Measurements from ENCODE around the gene MOG. TPM values are rescaled to one million over a fixed set of nuclear protein-coding genes. Genes with fewer than 3 reads are reported as not detected.

MOG gene
- total RNA-seq, 1 experiment from 2014 or later: 0.55 TPM

DNA sequence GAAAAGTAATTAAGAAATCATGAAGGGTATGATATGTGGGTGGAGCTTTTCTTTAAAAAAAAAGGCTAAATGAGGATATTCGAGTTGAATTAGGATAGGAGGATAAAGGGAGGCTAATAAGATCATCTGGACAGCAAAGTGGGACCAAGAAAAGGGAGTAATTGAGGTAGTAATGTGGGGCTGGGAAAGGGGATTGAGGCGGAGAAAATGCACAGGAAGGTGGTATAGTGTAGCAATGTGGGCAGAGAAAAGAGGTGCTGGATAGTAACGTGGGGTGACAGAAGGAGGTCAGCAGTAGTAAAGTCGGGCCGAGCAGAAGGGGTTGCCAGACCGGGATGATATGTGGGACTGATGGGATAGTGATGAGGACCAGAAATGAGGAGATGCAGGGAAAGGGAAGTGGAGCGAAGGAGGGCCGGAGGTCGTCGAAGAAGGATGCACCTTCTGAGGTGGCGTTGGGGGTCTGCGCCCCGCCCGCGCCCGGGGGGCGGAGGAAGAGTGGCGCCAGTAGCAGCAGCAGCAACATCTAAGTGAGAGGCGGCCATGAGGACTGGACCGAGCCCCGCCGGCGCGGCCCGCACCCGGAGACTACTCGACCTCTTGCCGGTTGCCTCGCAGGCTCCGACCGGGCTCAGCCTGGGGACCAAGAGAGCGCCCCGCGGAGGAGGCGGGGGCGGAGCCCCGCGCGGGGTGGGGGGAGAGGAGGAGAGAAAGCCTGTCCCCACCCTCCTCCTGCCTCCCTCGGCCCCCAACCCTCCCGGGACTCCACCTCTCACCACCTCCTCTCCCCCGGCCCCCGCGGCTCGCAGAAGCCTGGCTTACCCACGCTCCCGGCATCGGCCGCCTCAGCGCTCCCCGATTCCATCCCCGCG, 24.8 kb upstream of the MOG start:
- peak overlapping the region; percentile 87 for H3K4me3 Mint-ChIP-seq
- ATAC-seq (peak; percentile 5), DNase-seq (ENCODE audit: low spot score) (peak; percentile 71)
- H3K4me1 Mint-ChIP-seq: peaks cover 63% of the 10 kb centered on the region
- H3K36me3 Mint-ChIP-seq: no peaks in the 10 kb centered on the region
- CTCF ChIA-PET: interaction anchor here (1.2 to 4.4 kb wide), 10 partner anchors 8 to 65 kb away, joined by 3 to 43 read pairs (median 10); no protein-coding TSS in a partner anchor
- 0 out of 2 replicates have a peak, but pooled peaks have one; percentile 37 for TF ChIP-seq FOXP1 (CRISPR knock-in tag; IDR thresholded peaks at IDR 0.05; ENCODE audit: borderline replicate concordance)
- no peak for TF ChIP-seq ELF4 (CRISPR knock-in tag; IDR thresholded peaks at IDR 0.05; ENCODE audit: low read depth)
- TF ChIP-seq, protein P1, sequence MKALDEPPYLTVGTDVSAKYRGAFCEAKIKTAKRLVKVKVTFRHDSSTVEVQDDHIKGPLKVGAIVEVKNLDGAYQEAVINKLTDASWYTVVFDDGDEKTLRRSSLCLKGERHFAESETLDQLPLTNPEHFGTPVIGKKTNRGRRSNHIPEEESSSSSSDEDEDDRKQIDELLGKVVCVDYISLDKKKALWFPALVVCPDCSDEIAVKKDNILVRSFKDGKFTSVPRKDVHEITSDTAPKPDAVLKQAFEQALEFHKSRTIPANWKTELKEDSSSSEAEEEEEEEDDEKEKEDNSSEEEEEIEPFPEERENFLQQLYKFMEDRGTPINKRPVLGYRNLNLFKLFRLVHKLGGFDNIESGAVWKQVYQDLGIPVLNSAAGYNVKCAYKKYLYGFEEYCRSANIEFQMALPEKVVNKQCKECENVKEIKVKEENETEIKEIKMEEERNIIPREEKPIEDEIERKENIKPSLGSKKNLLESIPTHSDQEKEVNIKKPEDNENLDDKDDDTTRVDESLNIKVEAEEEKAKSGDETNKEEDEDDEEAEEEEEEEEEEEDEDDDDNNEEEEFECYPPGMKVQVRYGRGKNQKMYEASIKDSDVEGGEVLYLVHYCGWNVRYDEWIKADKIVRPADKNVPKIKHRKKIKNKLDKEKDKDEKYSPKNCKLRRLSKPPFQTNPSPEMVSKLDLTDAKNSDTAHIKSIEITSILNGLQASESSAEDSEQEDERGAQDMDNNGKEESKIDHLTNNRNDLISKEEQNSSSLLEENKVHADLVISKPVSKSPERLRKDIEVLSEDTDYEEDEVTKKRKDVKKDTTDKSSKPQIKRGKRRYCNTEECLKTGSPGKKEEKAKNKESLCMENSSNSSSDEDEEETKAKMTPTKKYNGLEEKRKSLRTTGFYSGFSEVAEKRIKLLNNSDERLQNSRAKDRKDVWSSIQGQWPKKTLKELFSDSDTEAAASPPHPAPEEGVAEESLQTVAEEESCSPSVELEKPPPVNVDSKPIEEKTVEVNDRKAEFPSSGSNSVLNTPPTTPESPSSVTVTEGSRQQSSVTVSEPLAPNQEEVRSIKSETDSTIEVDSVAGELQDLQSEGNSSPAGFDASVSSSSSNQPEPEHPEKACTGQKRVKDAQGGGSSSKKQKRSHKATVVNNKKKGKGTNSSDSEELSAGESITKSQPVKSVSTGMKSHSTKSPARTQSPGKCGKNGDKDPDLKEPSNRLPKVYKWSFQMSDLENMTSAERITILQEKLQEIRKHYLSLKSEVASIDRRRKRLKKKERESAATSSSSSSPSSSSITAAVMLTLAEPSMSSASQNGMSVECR (CRISPR knock-in tag; IDR thresholded peaks at IDR 0.05; ENCODE audit: borderline replicate concordance): 0 out of 2 replicates have a peak, but pooled peaks have one; percentile 16
- TF ChIP-seq, protein P2, sequence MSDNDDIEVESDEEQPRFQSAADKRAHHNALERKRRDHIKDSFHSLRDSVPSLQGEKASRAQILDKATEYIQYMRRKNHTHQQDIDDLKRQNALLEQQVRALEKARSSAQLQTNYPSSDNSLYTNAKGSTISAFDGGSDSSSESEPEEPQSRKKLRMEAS (CRISPR knock-in tag; IDR thresholded peaks at IDR 0.05): peak; percentile 23; the same call in 1 of the 2 replicates
- 0 out of 2 replicates have a peak, but pooled peaks have one; percentile 35 for TF ChIP-seq SMAD3 (CRISPR knock-in tag; IDR thresholded peaks at IDR 0.05; ENCODE audit: borderline replicate concordance)
- H3K27me3 Mint-ChIP-seq (ENCODE audit: low read depth): no peaks in the 10 kb centered on the region
- peak overlapping the region; percentile 73 for H3K27ac Mint-ChIP-seq
- no peaks in the 10 kb centered on the region for H3K9me3 Mint-ChIP-seq
- POLR2A ChIA-PET: interaction anchor here (0.6 to 1.8 kb wide), 6 partner anchors 8 to 434 kb away, joined by 3 to 9 read pairs (median 6); no protein-coding TSS in a partner anchor

DNA sequence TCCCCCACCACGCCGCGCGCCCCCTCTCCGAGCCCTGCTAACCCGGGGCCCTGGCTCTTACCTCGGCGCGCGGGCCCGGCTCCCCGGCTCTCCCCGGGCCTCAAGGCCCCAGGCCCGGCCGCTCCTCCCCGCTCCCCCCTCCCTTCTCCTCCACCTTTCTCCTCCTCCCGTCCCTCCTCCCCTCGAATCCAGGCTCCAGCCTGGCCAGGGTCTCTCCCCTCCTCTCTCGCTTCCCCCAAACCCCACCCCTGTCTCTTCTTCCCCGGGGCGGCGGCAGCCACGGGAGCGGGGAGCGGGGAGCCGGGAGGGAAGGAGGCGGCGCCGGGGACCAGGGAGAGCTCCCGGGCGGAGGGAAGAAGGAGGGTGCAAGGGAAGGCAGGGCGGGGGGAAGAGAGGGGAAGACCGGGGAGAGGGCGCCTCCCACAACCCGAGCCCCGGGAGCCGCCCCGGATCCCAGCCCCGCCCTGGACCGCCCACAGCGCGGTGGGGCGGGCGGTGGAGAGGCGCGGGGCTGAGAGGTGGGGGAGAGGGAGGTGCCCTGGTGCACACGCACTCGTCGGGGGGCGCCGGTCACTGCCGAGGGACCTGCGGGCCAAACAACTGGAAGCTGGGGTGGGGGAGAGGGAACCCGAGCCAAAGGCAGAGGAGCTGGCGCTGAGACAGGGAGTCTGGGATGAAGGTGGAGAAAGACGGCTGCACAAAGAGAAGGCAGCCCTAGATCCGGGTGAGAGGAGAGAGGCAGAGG, 23.9 kb upstream of the MOG start, which contains the start of gene GABBR1:
Gene GABBR1, minus strand, starts transcription at position 395 of the 745 bp plus-strand sequence. CDS start 798 bp downstream, outside the sequence.
- peak; percentile 51 for ATAC-seq
- peaks cover 63% of the 10 kb centered on the region for H3K4me1 Mint-ChIP-seq
- H3K9me3 Mint-ChIP-seq: no peaks in the 10 kb centered on the region
- H3K36me3 Mint-ChIP-seq: no peaks in the 10 kb centered on the region
- H3K27me3 Mint-ChIP-seq (ENCODE audit: low read depth): no peaks in the 10 kb centered on the region
- peak within 1 kb of the TSS; percentile 79 for H3K27ac Mint-ChIP-seq
- ChIA-PET POLR2A (interaction anchor here (0.6 to 1.8 kb wide), 8 partner anchors 9 to 433 kb away, joined by 3 to 16 read pairs (median 6); no protein-coding TSS in a partner anchor), CTCF (interaction anchor here (1.1 to 2.2 kb wide), 12 partner anchors 9 to 105 kb away, joined by 3 to 43 read pairs (median 4); no protein-coding TSS in a partner anchor)
- H3K4me3 Mint-ChIP-seq: peak within 1 kb of the TSS; percentile 87
- peak; percentile 90 for DNase-seq (ENCODE audit: low spot score)
- no peak for TF ChIP-seq NFATC4 (CRISPR knock-in tag; IDR thresholded peaks at IDR 0.05)
- TF ChIP-seq, protein P3, sequence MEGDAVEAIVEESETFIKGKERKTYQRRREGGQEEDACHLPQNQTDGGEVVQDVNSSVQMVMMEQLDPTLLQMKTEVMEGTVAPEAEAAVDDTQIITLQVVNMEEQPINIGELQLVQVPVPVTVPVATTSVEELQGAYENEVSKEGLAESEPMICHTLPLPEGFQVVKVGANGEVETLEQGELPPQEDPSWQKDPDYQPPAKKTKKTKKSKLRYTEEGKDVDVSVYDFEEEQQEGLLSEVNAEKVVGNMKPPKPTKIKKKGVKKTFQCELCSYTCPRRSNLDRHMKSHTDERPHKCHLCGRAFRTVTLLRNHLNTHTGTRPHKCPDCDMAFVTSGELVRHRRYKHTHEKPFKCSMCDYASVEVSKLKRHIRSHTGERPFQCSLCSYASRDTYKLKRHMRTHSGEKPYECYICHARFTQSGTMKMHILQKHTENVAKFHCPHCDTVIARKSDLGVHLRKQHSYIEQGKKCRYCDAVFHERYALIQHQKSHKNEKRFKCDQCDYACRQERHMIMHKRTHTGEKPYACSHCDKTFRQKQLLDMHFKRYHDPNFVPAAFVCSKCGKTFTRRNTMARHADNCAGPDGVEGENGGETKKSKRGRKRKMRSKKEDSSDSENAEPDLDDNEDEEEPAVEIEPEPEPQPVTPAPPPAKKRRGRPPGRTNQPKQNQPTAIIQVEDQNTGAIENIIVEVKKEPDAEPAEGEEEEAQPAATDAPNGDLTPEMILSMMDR (IDR thresholded peaks at IDR 0.05): no peak
- TF ChIP-seq, protein P4, sequence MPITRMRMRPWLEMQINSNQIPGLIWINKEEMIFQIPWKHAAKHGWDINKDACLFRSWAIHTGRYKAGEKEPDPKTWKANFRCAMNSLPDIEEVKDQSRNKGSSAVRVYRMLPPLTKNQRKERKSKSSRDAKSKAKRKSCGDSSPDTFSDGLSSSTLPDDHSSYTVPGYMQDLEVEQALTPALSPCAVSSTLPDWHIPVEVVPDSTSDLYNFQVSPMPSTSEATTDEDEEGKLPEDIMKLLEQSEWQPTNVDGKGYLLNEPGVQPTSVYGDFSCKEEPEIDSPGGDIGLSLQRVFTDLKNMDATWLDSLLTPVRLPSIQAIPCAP (CRISPR knock-in tag; IDR thresholded peaks at IDR 0.05): no peak
- no peak for TF ChIP-seq JAZF1 (CRISPR knock-in tag; IDR thresholded peaks at IDR 0.05)
- TF ChIP-seq, protein P5, sequence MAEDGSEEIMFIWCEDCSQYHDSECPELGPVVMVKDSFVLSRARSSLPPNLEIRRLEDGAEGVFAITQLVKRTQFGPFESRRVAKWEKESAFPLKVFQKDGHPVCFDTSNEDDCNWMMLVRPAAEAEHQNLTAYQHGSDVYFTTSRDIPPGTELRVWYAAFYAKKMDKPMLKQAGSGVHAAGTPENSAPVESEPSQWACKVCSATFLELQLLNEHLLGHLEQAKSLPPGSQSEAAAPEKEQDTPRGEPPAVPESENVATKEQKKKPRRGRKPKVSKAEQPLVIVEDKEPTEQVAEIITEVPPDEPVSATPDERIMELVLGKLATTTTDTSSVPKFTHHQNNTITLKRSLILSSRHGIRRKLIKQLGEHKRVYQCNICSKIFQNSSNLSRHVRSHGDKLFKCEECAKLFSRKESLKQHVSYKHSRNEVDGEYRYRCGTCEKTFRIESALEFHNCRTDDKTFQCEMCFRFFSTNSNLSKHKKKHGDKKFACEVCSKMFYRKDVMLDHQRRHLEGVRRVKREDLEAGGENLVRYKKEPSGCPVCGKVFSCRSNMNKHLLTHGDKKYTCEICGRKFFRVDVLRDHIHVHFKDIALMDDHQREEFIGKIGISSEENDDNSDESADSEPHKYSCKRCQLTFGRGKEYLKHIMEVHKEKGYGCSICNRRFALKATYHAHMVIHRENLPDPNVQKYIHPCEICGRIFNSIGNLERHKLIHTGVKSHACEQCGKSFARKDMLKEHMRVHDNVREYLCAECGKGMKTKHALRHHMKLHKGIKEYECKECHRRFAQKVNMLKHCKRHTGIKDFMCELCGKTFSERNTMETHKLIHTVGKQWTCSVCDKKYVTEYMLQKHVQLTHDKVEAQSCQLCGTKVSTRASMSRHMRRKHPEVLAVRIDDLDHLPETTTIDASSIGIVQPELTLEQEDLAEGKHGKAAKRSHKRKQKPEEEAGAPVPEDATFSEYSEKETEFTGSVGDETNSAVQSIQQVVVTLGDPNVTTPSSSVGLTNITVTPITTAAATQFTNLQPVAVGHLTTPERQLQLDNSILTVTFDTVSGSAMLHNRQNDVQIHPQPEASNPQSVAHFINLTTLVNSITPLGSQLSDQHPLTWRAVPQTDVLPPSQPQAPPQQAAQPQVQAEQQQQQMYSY (CRISPR knock-in tag; IDR thresholded peaks at IDR 0.05): peak; percentile 51
- TF ChIP-seq KAT7 (CRISPR knock-in tag; IDR thresholded peaks at IDR 0.05; ENCODE audit: borderline replicate concordance): no peak
- no peak for TF ChIP-seq AR (CRISPR knock-in tag; IDR thresholded peaks at IDR 0.05)
- TF ChIP-seq SOX15 (CRISPR knock-in tag; IDR thresholded peaks at IDR 0.05): no peak
- 0 out of 2 replicates have a peak, but pooled peaks have one; percentile 56 for TF ChIP-seq TP53 (CRISPR knock-in tag; IDR thresholded peaks at IDR 0.05)
- no peak for TF ChIP-seq RELA (CRISPR knock-in tag; IDR thresholded peaks at IDR 0.05; ENCODE audit: borderline replicate concordance)
- no peak for TF ChIP-seq GTF2I (CRISPR knock-in tag; conservative IDR thresholded peaks at IDR 0.05)
- peak; percentile 50; the same call in 1 of the 2 replicates for TF ChIP-seq MYBL2 (CRISPR knock-in tag; IDR thresholded peaks at IDR 0.05)
